Activated CD4-positive, alpha-beta T cell treated with anti-CD3 and anti-CD28 coated beads, Interleukin-2, amount 50 U/mL, for 4 hours (primary cell): ENCODE results near the gene CEP170.
A peak's percentile ranks its signal among the peaks of the same experiment; 100 is the strongest.

ENCODE experiments used
- DNase-seq, 2 experiments: peaks; one replicate each; pipeline ENCODE4 v3.0.0-alpha.2; 2020

Gene CEP170

DNA sequence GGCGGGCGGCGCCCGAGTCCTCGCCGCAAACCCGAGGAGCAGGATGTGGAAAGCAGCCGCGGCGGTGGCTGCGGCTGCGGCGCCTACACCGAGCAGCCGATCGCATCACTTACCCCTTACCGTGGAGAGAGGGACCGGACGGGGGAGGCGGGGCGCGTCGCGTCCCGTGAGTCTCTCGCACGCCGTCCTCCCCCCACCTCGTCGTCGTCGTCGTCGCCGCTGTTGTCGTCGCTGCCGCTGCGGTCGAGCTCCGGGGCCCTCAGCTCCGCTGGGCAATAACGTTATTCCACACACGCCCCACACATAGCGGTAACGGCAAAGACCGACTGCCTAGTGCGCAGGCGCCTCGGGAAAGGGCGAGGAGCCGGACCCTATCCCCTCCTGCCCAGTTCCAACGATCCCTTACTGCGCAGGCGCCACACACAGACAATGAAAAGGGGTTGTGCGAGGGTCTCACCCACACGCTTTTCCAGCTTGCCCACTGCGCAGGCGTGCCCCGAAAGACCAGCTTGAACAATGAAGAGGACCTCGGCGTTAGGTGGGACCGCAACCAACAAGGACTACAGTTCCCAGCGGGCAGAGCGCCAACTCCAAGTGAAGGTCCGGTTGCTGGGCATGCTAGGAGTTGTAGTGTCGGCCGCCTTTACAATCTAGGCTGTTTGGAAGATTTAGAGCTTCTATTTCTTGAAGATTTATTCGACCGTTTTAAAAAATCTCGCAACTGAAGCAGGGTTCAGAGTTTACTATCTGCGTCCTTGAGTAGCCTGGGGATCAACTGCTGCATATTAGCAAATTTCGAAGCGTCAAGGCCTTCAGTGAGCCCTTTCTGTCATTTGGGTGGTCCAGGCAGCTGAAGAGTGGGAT, at the start of gene CEP170:
Gene CEP170, minus strand, starts transcription at position 355 of the 864 bp plus-strand sequence. CDS start 30,001 bp downstream, outside the sequence.
- peak; percentile 83 to 85 for DNase-seq

DNA sequence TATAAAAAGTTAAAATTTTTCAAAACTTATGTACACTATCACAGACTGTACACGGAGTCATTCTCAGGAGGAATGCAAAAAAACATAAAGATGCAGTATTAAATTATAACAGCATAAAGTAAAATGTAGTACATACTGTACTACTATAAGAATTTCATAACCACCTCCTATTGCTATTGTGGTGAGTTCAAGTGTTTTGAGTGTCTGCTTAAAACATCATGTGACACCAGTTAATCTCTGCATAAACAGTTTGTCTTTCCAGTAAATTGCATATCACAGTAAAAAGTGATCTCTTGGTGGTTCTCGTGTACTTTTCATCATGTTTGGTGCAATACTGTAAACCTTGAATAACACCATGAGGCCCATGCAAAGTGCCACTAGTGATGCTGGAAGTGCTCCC, 46.0 kb upstream of the CEP170 start:
- DNase-seq, result no peak

DNA sequence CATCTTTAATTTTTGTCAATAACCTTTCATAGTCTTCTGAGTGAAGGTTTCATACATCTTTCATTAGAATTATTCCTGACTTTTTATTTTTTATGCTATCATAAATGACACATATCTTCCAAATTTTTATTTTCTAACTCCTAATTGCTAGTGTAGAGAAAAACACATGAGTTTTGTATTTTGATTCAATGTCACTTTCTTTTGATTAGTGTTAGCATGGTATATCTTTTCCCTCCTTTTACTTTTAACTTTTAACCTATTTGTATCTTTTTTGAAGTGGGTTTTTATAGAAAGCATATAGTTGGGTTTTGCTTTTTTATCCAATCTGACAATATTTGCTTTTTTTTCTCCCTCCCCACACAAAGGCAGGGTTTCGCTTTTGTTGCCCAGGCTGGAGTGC, 44.0 kb upstream of the CEP170 start:
- DNase-seq, result no peak

DNA sequence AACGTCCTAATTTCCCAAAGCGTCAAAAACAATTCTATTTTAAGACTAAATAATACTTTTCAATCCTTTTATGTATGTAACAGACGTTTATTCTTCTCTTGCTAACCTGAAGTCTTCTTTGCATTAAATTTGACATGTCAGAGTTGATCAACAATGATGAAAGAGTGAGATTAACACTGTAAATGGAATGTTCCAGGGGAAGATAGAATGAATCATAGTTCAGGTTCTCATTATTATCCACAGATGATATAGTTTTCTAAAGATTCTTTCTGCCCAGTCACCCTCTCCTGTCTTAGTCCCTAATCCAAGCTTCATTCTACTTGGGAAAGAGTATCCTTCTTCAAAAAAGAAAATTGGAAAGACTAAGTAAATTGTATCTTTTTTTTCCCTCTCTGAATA, 39.6 kb upstream of the CEP170 start:
- DNase-seq, result no peak

DNA sequence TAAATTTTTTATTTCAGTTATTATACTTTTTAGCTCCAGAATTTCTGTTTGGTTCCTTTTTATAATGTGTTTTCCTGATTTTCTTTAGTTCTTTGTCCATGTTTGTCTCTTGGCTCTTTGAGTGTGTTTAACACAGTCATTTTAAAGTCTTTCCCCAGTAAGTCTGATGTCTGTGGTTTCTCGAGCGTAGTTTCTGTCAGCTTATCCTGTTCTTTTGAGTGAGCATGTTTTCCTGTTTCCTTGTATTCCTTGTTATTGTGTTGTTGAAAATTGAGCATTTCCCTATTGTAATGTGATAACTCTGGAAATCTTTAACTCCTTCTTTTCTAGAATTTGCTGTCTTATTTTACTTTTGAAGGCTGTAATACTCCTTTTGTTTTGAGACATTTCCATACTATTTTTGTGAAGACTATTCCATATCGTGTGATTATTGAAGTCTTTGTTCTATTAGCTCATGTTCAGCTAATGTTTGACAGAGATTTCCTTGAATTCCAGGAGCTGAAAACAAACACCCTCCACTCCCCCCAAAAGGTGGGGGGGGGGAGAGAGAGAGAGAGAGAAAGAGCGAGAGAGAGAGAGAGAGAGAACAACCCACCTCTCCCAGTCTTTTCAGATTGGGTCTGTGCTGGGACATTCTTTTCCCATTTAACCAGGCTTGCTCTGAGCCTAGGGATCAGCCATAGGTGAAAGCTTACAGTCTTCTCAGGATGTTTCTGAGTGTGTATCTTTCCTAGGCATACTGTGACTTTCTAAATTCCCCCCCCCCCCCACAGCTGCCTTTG, 39.1 kb upstream of the CEP170 start:
- no peak for DNase-seq

DNA sequence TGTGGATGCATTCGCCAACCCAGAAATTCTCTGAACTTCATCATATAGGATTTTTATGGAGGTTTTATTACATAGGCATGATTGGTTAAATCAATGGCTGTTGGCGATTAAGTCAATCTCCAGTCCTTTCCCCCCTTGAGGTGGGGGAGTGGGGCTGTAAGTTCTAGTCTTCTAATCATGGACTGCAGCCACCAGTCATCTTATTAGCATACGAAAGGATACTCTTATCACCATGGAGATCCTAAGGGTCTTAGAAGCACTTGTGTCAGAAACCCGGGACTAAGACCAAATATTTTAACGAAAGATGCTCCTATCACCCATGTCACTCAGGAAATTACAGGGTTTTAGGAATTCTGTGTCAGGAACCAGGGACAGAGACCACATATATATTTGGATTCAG, 37.0 kb upstream of the CEP170 start:
- no peak for DNase-seq

DNA sequence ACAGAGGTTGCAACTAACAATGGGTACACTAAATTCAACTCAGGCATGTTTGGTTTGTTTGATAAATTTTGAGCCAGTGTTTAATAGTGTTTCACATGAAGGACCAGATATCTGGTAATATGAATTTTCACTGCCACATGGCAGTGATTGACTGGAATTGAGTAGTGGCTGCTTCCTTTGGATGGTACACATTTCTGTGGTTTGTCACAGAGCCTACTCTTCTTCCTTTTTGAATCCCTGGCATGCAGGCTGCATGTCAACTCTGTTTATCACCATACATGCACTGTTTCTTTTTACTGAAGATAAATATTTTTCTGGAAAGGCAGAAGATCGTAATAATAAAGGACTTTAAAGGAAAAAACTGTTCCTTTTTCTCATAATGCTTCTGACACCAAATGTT, 36.2 kb upstream of the CEP170 start:
- no peak for DNase-seq

DNA sequence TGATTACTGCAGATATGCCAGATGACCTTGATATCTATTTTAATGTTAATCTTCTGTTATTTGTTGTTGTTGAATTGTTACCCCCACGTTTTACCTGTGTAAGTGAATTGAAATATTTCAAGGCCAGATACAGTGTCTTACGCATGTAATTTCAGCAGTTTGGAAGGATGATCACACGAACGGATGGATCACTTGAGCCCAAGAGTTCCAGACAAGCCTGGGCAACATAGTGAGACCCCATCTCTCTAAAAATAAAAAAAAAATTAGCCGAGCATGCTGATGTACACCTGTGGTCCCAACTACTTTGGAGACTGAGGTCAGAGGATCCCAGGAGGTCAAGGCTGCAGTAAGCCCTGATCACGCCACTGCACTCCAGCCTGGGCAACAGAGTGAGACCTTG, 33.0 kb upstream of the CEP170 start:
- DNase-seq, result no peak

DNA sequence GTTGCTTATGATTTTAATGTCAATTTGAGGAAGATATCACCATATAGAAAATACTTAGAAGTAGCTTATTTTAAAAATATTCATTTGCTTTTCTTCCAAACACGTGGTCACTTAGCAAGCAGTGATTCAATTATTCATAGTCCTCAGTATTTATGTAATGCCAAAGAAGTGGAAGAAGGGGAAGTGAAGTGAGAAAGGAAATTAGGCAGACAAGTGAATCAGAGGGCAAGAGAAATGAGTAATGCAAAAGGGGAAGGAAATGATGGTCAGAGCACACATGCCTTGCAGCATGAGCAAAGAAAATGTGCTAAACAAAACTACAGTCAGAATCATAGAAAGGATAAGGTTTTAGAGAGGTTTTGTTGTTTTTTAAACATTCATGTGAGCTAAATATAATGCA, 32.6 kb upstream of the CEP170 start:
- DNase-seq, result no peak

DNA sequence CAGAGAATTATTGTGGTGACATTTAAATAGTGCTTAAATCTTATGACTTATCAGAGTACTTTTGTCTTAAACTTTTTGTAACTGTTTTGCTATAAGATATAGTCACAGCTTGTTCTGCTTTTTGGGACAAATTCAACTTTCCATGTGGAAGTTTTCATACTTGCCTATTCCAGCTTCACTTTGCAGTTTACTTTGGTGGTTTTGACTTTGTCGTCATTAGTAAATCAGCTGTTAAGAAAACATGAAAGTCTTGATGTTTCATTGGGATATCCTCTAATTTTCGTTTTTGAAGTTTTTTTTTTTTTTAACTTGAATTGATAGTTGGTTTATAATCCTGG, 32.0 kb upstream of the CEP170 start:
- DNase-seq, result no peak

DNA sequence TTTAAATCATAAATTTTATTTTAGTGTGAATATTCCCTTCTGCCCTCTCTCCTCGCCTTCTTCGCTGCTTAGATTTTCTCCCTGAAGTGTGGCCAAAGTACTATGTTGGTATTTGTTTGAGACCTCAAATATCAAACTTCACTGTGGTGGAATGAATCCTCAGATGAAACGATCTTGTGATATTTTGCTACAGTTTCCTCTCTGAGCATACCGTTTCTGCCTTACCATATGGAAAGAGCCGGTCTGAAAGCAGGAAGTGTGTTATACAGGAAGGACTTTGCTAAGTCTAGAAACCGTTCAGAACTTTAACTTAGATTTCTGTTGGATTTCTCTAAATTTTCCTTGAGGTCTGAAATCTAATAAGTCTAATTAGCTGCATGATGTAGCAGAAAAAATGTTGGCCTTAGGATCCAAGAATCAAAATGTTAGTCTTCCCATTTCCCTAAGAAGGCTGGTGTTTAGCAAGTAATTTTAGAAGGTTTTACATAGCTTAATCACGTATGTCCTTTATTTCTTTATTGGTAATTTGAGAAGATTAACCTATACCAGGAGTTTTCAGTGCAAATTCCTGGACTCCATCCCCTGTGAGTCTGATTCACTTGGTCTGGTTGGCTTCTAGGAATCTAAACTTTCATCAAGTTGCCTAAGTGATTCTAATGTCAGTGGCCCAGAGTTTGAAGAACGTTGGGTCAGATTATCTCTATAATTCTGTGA, 31.5 kb upstream of the CEP170 start:
- no peak for DNase-seq

DNA sequence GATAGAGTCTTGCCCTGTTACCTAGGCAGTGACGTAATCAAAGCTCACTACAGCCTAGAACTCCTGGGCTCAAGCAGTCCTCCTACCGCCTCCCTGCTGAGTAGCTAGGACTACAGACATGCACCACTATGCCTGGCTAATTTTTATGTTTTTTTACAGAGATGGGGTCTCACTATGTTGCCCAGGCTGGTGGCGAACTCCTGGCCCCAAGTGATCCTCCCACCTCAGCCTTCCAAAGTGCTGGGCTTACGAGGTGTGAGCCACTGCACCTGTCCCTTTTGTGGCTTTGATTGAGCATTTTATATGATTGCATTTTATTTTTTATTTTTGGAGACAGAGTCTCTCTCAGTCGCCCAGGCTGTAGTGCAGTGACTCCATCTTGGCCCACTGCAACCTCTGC, 26.6 kb upstream of the CEP170 start:
- DNase-seq, result no peak

DNA sequence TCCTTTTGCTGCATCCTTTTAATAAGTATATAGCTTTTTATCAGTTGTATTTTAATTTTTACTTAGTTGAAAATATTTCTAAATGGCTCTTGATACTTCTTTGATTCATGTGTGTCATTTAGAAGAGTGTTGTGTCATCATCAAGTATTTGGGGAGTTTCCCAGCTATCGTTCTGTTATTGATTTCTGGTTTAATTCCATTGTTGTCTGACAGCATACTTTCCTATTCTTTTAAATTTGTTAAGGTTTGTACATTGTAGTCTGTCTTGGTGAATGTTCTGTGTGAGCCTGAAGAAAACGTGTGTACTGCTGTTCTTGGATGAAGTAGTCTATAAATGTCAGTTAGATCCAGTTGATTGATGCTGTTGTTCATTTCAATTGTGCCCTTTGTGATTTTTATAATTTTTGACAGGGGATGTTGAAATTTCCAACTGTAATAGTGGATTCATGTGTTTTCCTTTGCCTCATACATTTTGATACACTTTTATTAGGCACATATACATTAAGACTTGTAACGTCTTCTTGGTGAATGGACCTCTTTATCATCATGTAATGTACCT, 25.6 kb upstream of the CEP170 start:
- no peak for DNase-seq

DNA sequence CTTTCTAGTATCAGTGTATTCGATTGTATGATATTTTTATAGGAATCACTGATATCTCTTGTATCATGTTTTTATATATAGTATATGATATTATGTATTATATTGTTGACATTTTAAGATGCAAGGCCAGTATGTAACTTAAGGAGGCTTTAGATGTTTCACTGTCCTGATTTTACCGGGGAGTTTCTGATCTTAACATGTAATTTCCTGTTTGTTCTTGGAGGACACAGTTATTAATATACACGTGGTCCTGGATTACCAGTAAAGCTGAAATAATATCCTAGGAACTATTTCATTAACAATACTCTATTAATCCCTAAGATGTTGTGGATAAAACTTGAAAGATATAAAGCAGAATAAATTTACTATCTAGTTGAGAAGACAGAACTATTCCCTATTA, 20.2 kb upstream of the CEP170 start:
- no peak for DNase-seq

DNA sequence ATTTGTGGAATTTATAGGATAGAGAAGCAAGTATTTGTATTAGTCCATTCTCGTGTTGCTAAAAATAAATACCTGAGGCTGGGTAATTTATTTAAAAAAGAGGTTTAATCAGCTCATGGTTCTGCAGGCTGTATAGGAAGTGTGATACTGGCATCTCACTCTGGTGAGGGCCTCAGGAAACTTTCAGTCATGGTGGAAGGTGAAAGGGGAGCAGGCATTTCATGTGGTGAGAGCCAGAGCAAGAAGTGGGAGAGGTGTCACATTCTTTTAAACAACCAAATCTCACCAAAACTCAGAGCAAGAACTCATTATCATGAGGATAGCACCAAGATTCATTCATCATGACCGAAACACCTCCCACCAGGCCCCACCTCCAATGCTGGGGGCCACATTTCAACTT, 18.9 kb upstream of the CEP170 start:
- DNase-seq, result no peak

DNA sequence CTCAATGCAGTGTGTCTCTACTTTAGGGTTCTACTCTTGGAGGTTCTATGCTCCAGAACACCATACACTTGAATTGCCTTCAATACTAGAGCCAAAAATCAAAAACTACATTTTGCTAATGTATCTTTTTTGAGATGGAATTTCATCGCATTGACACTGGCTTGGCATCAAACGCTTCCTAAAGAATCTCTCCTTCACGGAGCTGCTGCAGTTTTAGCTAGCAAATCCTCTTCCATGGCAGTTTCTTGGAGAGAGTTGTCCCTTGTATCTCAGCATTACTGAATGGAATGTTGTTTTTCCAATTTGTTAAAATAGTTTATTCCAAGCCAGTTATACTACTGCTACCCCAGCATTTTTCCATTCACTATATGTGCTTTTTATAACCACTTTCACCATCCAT, 18.4 kb upstream of the CEP170 start:
- DNase-seq, result no peak

DNA sequence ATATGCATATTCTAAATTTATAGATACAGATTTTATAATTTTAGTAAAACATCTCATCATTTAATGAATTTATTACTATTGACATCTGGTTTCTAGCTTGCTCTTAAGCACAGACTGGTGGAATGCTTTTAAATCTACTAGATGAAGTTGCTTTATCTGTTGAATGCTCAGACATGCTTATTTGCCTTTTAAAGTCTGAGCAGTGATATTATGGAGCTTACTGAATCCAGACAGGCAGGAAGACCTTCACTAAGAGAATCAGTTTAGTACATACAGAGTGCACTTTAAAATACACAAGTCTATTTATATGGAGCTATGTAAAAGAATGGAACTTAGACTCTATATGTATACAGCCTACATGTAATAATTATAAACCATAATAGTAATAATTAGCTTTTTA, 17.3 kb upstream of the CEP170 start:
- no peak for DNase-seq

DNA sequence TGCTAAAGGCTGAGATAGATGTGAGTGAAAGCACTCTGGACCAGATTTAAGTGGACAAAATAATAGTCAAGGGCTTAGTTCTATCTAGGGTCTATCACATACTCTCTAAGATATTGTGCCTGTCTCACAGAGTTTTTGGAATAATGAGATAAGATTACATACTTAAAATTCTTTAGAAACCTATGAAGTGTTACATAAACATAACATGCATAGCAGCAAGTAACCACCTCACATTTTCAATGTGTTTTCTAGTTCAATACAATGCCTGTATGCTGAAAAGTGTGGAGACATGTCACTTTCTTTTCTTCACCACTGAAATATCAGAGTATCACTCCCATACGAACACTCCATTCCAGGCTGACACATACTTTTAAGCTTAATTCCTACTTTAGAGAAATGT, 16.9 kb upstream of the CEP170 start:
- DNase-seq, result no peak

DNA sequence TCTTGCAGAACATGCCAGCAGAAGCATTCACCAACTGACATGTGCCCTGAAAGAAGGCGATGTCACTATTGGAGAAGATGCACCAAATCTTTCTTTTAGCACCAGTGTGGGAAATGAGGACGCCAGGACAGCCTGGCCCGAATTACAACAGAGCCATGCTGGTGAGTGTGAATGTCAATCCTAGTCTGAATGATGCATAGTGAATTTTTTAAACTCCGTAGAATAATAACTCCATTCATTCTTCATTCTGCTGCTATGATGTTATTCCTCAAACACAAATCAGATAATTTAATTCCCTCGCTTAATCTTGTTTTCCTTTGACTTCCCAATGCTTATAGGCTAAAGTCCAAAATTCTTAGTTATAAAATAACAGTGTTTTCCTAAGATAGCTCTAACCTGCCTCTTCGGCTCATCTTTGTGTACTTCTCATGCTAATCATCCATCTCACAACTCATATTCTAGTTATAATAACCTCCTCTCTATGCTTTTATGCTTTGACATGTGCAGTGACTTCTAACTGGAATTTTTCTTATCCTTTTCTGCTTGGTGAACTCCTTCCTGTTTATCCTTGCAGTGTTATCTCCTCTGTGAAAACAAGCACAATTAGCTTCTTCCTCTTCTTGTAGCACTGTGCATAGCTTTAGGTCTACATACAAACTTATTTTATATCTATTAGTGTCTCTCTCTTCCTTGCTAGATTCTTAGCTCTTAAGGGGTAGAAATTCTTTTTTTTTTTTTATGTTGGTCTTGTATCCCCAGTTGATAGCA, 15.2 kb upstream of the CEP170 start:
- no peak for DNase-seq

DNA sequence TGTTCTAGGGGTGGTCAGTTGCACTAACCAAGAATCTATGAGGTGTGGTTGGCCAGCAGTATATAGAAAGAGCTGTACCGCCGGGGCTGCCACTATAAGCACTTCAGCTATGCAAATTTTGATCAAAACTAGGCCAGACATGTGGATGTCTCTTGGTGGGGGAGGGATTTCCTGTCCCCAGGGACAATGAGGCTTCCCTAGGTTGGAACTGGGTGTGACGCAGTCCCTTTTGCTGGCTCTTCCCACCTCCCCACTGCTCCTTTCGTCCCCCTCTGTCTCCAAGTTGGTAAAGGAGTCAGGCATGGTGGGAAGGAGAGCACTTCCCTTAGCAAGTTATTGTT, 14.3 kb upstream of the CEP170 start:
- no peak for DNase-seq

DNA sequence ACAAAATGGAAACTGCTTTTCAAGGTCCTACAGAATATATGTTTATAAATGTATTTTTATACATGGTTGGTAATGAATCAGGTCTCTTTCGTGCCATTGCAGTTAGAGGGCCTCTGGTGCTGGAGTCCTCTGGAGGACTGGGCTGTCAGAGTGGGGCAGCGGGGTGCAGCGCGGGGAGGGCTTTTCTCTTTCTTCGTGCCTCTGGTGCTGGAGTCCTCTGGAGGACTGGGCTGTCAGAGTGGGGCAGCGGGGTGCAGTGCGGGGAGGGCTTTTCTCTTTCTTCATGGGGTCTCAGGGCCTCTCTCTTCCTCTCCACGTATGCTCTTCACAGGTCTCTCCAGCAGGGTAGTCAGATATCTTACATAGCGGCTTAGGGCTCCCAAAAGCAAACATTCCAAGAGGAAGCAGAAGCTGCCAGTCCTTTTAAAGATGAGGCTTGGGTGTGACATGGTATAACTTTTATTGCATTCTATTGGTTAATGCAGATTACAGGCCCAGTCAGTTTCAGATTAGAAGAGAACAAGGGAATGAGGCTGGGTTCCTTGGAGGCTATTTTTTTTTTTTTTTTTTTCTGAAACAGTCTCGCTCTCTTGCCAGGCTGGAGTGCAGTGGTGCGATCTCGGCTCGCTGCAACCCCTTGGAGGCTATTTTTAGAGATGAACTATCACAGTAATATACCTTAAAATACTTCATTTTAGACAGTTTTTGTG, 13.8 kb upstream of the CEP170 start:
- DNase-seq, result no peak
